HL-60 (cell line): ENCODE results near the gene ITGB1.

Source experiments
- POLR2AphosphoS5 ChIP-seq: IDR thresholded peaks from 2 replicates; pipeline ENCODE4 v1.6.1; 2012; ENCODE audit warnings: low read depth
- TF ChIP-seq, protein P1 (sequence below): IDR thresholded peaks from one replicate; pipeline ENCODE4 v1.5.1; 2011; ENCODE audit warnings: low read length, control low read depth, inconsistent platforms; ENCODE audit not compliant: insufficient read depth
- TF ChIP-seq, protein P2 (sequence below): IDR thresholded peaks from 2 replicates; pipeline ENCODE4 v1.6.1; 2012; ENCODE audit warnings: low read depth; ENCODE audit not compliant: insufficient replicate concordance

DNA sequence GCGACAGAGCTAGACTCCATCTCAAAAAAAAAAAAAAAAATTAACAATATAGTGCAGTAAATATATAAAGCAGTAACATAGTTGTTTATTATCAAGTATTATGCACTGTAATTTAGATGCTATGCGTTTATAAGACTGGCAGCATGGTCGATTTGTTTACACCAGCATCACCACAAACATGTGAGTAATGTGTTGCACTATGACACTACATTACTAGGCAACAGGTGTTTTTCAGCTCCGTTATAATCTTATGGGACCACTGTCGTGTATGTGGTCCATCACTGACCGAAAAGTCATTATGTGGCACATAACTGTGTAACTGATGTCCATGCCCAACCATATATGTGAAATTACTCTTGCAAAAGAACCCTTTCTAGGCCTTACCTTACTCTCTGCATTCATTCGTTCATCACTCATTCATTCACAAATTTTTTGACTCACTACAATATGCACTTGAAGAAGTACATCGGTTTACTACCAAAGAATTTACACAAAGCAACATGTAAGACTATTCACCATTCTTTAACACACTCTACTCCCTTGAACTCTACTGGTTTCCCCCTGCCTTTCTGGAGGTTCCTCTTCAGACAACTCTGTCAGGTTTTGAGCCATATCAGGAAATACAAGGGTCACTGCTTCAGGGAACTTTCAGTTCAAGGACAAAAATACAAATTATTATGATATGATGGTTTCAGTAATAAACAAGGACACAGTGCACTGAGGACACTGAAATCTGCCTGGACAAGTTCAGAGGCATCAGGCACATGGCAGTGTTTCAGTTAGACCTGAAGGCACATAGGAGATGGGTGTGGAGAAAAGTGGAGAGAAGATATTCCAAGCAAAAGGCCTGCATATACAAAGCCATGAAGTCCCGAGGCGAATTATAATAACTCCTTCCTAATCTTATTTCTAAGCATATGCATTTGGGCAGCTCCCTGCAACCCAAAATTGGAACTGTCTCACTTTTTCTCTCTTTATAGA lies 17.4 kb downstream of the ITGB1 start:
- TF ChIP-seq, protein P1, sequence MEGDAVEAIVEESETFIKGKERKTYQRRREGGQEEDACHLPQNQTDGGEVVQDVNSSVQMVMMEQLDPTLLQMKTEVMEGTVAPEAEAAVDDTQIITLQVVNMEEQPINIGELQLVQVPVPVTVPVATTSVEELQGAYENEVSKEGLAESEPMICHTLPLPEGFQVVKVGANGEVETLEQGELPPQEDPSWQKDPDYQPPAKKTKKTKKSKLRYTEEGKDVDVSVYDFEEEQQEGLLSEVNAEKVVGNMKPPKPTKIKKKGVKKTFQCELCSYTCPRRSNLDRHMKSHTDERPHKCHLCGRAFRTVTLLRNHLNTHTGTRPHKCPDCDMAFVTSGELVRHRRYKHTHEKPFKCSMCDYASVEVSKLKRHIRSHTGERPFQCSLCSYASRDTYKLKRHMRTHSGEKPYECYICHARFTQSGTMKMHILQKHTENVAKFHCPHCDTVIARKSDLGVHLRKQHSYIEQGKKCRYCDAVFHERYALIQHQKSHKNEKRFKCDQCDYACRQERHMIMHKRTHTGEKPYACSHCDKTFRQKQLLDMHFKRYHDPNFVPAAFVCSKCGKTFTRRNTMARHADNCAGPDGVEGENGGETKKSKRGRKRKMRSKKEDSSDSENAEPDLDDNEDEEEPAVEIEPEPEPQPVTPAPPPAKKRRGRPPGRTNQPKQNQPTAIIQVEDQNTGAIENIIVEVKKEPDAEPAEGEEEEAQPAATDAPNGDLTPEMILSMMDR = no peak
- no peak for TF ChIP-seq POLR2AphosphoS5
- TF ChIP-seq, protein P2, sequence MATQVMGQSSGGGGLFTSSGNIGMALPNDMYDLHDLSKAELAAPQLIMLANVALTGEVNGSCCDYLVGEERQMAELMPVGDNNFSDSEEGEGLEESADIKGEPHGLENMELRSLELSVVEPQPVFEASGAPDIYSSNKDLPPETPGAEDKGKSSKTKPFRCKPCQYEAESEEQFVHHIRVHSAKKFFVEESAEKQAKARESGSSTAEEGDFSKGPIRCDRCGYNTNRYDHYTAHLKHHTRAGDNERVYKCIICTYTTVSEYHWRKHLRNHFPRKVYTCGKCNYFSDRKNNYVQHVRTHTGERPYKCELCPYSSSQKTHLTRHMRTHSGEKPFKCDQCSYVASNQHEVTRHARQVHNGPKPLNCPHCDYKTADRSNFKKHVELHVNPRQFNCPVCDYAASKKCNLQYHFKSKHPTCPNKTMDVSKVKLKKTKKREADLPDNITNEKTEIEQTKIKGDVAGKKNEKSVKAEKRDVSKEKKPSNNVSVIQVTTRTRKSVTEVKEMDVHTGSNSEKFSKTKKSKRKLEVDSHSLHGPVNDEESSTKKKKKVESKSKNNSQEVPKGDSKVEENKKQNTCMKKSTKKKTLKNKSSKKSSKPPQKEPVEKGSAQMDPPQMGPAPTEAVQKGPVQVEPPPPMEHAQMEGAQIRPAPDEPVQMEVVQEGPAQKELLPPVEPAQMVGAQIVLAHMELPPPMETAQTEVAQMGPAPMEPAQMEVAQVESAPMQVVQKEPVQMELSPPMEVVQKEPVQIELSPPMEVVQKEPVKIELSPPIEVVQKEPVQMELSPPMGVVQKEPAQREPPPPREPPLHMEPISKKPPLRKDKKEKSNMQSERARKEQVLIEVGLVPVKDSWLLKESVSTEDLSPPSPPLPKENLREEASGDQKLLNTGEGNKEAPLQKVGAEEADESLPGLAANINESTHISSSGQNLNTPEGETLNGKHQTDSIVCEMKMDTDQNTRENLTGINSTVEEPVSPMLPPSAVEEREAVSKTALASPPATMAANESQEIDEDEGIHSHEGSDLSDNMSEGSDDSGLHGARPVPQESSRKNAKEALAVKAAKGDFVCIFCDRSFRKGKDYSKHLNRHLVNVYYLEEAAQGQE = no peak
